Measurements from ENCODE around the gene TMEM44.

The TMEM44 gene

DNA sequence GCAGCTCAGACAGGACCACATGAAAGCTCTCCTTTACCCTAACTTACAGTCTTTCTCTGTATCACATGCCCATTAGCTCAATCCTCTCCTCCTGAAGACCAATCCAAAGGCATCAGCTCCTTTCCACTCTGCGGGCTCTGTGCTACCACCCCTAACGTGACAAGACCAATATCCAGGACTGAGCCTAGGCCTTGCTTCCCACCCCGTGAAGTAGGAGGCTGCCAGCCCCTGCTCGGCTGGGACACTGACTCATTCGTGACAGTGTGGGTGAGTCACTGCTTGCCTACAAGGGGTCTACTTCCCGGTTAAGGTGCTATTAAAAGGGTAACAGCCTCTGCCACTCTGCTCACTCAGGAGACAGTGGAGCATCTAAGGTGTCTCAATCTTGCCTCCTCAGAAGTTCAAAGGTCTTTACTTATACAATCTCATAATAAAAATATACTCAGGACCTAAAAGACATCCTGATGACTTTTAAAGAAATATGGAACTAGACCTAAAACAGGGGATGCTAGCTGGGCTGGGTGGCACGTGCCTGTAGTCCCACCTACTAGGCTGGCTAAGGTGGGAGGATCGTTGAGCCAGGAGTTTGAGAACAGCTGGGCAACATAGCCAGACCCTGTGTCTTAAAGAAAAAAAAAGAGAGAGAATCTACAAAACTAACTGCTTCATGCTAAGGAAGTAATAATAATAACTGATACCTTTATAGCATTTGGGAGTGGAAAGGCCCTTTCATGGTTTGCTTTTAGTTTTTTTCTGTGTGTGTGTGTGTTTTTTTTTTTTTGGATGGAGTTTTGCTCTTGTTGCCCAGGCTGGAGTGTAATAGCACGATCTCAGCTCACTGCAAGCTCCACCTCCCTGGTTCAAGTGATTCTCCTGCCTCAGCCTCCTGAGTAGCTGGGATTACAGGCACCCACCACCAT, 55.0 kb downstream of the TMEM44 start:
- TF ChIP-seq, protein P1, sequence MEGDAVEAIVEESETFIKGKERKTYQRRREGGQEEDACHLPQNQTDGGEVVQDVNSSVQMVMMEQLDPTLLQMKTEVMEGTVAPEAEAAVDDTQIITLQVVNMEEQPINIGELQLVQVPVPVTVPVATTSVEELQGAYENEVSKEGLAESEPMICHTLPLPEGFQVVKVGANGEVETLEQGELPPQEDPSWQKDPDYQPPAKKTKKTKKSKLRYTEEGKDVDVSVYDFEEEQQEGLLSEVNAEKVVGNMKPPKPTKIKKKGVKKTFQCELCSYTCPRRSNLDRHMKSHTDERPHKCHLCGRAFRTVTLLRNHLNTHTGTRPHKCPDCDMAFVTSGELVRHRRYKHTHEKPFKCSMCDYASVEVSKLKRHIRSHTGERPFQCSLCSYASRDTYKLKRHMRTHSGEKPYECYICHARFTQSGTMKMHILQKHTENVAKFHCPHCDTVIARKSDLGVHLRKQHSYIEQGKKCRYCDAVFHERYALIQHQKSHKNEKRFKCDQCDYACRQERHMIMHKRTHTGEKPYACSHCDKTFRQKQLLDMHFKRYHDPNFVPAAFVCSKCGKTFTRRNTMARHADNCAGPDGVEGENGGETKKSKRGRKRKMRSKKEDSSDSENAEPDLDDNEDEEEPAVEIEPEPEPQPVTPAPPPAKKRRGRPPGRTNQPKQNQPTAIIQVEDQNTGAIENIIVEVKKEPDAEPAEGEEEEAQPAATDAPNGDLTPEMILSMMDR (IDR thresholded peaks at IDR 0.05; ENCODE audit: low read depth, low read length, missing control alignments), result no peak
- H3K4me3 ChIP-seq (replicated peaks; ENCODE audit: low read depth, low read length), result no peak overlapping the region
- DNase-seq (ENCODE audit: extremely low read depth, low read depth), result peak; percentile 53

DNA sequence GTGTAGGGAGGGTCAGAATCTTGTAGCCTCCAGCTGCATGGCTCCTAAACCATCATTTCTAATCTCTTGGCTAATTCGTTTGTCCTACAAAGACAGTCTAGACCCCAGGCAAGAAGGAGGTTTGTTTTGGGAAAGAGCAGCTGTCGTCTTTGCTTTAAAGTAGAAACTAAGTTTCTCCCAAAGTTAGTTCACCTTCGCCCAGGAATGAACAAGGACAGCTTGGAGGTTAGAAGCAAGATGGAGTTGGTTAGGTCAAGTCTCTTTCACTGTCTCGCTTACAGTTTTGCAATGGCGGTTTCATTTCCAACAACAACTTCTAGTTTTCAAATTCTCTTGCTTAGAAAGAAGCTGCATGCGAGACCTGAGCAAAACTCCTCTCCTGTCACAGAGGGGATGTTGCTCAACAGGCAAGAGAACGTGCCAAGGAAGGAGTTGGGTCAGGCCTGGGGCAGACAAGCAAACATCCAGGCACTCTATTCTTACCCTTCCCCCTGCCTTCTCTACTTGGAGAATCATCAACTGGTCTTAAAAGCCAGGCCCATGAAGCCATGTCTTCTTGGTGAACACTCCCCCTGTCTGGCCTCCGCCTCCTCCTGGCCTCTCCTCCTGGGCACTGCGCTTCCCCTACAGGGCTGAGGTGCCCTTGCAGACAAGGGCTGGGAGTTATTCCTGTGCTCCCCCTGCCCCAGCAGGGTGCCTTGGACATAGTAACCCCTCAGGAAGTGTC, 57.6 kb downstream of the TMEM44 start:
- H3K4me3 ChIP-seq (replicated peaks; ENCODE audit: low read depth, low read length), result no peak overlapping the region
- no peak for DNase-seq (ENCODE audit: extremely low read depth, low read depth)
- TF ChIP-seq, protein P1 (IDR thresholded peaks at IDR 0.05; ENCODE audit: low read depth, low read length, missing control alignments), result no peak

DNA sequence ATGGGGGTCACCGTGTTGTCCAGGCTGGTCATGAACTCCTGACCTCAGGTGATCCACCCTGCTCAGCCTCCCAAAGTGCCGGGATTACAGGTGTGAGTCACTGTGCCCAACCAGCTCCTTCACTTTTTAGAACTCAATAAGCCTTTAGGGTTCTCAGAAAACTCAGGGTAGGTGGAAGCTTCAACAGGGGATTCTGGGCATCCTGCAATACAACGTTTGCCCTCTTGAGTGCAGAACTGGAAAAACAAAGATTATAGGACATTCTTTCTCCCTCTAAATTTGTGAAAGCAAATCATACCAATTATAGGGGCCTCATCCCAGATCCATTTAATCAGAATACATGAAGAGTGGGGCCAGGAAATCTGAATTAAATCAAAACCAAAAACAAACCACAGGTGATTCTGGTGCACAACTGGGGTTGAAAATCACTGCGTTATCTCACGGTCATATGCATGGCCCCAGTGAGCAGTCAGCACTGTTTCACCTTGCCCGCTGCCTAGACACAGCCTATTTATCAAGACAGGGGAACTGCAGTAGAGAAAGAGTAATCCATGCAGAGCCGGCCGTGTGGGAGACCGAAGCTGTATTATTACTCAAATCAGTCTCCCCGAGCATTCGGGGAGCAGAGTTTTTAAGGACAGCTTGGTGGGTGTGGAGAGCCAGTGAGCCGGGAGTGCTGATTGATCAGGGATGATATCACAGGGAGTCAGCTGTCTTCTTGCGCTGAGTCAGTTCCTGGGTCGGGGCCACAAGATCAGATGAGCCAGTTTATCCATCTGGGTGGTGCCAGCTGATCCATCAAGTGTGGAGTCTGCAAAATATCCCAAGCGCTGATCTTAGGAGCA, 58.4 kb downstream of the TMEM44 start:
- no peak overlapping the region for H3K4me3 ChIP-seq (replicated peaks; ENCODE audit: low read depth, low read length)
- DNase-seq (ENCODE audit: extremely low read depth, low read depth), result no peak
- TF ChIP-seq, protein P1 (IDR thresholded peaks at IDR 0.05; ENCODE audit: low read depth, low read length, missing control alignments), result peak; percentile 9

DNA sequence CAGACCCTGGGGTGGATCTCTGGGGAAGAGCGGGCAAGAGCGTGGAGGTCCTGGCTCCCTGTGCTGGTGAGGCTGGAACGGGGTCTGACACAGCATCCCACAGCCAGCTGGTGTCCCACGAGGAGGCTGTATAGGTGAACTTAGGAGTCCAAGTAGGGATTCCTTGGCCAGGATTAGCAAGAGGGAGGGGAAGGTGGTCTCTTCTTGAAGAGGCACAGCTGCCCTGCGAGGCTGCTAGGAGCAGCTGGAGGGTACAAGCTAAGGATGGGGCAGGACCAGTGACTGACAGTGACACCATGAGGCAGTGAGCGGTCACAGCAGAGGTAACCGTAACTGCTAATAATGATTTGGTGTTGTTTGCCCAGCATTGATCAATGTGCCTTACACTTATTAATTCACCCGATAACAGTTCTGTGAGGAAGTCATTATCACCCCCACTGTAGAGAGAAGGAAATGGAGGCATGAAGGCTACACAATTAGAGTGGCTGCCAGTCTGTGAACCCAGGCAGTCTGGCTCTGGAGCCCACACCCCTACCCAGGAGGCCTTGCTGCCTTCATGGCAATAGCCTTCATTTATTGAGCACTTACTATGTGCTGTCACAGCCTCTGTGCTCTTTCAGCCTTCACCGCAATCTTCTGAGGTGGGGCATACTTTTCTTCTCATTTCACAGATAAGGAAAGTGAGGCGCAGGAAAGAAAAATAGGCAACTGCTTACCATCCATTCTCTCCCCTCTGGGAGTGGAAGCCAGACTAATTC, 59.4 kb downstream of the TMEM44 start:
- TF ChIP-seq, protein P1 (IDR thresholded peaks at IDR 0.05; ENCODE audit: low read depth, low read length, missing control alignments), result peak; percentile 43
- DNase-seq (ENCODE audit: extremely low read depth, low read depth), result no peak

DNA sequence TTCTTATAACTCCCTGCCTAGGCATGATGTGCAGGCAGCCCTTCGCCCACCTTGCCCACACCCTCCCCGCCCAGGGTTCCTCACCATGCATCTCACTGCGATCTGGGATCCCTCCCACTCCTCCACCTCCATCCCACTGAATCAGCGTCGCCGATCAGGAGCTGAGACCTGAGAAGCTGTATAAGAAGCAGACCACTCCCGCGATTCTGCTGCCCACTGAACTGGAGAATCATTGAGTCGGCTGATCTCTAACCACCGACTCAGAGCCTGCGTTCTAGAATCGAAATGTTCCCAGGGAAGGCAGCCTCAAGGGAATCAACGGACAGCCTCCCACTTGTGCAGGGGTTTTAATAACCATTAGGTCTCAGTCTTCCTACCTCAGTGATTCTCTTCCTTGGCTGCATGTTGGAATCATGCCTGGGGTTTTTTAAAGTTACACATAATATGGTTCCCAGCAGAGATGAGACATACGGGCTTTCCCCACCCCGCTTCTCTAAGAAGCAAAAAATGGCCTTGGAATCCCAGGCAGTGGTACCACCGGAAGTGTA, 60.2 kb downstream of the TMEM44 start:
- TF ChIP-seq, protein P1 (IDR thresholded peaks at IDR 0.05; ENCODE audit: low read depth, low read length, missing control alignments), result no peak
- H3K4me3 ChIP-seq (replicated peaks; ENCODE audit: low read depth, low read length), result no peak overlapping the region
- DNase-seq (ENCODE audit: extremely low read depth, low read depth), result no peak

More for the DNA sequence above, 59.4 kb downstream of the TMEM44 start:
- no peak overlapping the region for H3K4me3 ChIP-seq (replicated peaks; ENCODE audit: low read depth, low read length)

Data from HFF-Myc (cell line).